HG03442 (cell line): Measurements from ENCODE around the gene TMEM131.
"Not testable (repeated sequence)": the region's sequence is repeated elsewhere in the genome, so short reads cannot be mapped to it uniquely, and the experiment has no call there.

ENCODE experiments used
- ATAC-seq: cut with Tn5 transposase; IDR thresholded peaks from one replicate; pipeline ENCODE4 v1.9.1; 2021; ENCODE audit warnings: mild to moderate bottlenecking, moderate library complexity; ENCODE audit not compliant: unreplicated experiment

Gene TMEM131

GRCh38 chr2:97958184-97958583 lies 37.6 kb downstream of the TMEM131 start:
- ATAC-seq: no peak

GRCh38 chr2:97957432-97958183 lies 38.1 kb downstream of the TMEM131 start:
- ATAC-seq: no peak

- ATAC-seq: not testable (repeated sequence)
These were observed 39.0 kb downstream of the TMEM131 start for GRCh38 chr2:97956753-97957152.

- no peak for ATAC-seq
These were observed 41.9 kb downstream of the TMEM131 start for GRCh38 chr2:97953853-97954252.

GRCh38 chr2:97952357-97952756 lies 43.4 kb downstream of the TMEM131 start:
- no peak for ATAC-seq

DNA sequence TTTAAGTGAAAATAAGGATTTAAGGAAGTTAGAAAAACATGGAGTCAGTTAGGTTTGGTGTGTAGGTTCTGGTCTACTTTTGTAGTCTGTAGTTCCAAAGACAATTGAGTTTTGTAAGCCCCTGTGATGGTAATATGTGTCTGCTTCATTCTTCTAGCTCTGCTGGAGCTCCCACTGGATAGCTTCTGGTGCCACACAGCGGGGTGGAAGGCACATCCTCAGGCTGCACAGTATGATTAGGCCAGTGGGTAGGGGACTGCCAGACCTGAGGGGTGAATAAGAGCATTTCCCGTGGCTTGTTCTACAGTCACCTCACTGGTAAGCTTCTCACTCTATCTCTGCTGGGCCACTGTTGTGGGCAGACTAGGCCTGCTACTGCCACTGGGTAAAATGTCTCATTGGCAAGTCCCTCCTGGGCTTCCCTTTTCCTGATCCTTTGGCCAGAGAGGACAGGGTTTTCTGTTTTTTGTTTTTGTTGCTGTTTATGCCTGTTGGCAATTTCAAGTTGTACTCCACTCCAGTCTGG lies 44.5 kb downstream of the TMEM131 start:
- peak; percentile 42 for ATAC-seq

DNA sequence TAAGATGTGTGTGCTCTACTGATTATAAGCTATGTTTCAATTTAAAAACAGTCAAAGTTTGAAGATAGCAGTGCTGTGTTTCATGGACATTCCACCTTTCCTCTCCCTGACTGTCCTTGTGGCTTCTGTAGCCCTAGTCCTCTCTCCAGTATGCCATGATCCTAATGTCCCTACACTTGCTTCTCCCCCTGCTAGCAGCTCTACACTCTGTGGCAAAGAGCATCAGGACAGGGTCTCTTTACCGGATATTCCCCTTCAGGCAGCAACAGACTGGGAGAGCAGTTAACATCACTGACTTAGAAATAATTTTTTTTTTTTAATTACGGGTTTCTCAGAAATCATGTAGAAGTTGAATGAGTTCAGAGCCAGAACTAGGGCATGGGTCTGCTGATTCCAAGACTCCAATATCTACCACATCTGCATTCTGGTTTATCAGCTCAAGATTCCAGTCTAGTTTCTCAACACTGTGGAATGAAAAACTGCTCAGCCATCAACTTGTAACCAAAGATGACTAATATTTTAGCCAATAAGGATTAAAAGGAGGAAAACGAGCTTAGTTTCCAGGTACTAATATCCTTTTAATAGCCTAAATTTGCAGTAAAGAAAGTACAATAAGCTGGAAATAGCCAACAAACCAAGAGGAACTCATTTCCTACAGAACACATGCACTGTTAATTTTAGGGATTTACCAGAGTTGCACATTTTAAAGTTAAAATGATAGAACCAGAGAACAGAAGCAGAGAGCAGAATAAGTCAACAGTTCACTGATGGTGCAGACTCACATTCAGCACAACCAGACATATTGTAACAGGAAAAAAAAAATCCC lies 45.2 kb downstream of the TMEM131 start:
- ATAC-seq: no peak

- no peak for ATAC-seq
These were observed 46.8 kb downstream of the TMEM131 start for GRCh38 chr2:97948926-97949325.

GRCh38 chr2:97945791-97946190 lies 50.0 kb downstream of the TMEM131 start:
- ATAC-seq: no peak

DNA sequence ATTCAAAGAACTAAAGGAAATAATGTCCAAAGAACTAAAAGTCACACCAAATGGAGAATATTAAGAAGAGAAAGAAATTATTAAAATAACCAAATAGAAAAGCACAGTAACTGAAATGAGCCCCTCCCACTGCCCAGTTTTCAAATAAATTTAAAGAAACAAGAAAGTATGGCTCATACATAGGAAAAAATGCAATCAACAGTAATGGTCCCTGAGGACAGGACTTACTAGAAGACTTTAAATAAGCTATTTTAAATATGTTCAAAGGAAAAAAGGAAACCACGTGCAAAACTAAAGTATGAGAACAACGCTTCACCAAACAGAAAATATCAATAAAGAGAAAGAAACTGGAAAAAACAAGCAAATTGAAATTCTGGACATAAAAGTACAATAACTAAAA lies 58.9 kb downstream of the TMEM131 start:
- ATAC-seq: no peak

DNA sequence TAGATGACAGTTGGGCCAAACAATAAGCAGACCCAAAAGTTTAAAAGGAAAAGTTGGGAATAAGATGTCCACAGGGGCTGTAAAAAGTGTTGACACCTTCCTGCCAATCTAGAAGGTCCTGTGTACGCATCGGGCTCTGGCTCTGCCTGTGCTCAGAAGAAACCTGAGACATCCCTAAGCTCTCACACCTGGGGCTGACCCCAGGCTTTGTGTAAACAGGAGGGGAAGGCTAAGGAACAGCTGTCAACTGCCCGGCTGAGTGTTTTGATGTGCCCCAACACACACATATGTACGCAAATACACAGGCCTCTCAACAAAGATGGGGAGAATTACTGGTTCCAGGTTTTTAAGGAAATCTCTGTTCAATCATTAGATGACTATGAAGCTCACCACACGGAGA lies 59.5 kb downstream of the TMEM131 start:
- ATAC-seq: no peak

GRCh38 chr2:97935719-97936161 lies 60.0 kb downstream of the TMEM131 start:
- ATAC-seq: no peak

DNA sequence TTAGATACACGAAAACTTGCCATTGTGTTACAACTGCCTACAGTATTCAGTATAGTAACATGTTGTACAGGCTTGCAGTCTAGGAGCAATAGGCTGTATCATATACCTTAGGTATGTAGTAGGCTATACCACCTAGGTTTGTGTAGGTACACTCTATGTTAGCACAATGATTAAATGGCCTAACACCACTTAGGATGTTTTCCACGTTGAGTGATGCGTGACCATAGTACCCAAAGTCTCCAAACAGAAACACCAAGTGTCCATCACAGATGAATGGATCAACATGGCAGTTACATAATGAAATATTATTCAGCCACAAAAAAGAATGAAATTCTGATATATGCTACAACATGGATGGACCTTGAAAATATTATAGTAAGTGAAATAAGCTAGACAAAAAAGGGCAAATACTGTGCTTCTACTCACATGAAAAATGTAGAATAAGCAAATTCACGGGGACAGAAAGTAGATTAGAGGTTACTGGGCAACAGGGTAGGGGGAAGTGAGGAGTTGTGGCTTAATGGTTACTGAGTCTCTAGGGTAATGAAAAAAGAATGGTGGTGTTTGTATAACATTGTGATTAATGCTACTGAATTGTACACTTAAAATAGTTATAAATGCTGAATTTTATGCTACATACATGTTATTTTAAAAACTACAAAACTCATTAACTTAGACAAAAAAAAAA lies 62.6 kb downstream of the TMEM131 start:
- ATAC-seq: no peak

DNA sequence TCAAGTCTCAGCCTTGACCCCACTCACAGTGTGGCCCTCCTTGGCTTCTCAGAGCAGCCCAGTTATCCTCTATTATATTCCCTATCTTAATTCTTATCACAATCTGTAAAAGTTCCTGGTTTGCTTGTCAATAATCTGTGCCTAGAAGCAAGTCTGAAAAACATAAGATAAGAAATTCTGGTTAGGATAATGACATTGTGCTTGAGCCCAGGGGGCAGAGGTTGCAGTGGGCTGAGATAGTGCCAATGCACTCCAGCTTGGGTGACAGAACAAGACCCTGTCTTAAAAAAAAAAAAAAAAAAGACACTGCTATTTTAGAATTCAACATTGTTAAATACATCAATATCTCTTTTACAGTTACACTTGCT lies 63.9 kb downstream of the TMEM131 start:
- no peak for ATAC-seq

GRCh38 chr2:97931118-97931857 lies 64.5 kb downstream of the TMEM131 start:
- ATAC-seq: peak; percentile 49

DNA sequence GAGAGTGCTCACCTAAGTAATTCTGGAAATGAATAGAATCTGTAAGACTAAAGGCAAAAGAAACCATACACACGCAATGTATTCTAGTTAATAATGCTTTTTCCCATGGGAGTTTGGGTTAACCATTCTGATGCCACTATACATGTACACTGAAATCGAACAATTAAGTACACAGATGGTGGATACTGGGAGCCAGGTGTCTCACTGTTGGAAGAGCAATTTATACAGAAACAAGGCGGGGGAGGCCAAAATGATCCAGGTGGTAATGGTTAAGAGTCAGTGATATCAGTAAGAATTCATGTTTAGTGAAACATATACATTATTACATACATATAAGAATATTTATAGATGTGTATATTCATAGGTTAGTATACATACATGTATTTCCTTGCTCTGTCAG lies 67.2 kb downstream of the TMEM131 start:
- ATAC-seq: no peak

DNA sequence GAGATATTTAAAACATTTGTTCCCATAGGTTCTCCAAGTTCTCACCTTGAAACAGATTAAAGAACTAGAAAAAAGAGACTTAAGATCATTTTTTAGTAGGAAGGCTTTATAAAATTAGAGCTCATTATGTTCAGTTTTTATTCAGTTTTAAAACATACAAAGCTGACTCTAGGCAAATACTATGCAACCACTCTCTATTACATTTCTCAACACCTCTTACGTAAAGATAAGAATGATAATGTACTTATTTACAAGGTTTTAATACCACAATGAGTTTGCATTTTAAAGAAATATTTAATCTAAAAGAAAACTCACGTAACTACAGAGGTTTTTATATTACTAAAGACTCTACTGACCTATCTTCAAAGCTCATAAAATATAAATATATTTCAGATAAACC lies 68.8 kb downstream of the TMEM131 start:
- ATAC-seq: no peak

GRCh38 chr2:97924194-97924593 lies 71.6 kb downstream of the TMEM131 start:
- no peak for ATAC-seq

DNA sequence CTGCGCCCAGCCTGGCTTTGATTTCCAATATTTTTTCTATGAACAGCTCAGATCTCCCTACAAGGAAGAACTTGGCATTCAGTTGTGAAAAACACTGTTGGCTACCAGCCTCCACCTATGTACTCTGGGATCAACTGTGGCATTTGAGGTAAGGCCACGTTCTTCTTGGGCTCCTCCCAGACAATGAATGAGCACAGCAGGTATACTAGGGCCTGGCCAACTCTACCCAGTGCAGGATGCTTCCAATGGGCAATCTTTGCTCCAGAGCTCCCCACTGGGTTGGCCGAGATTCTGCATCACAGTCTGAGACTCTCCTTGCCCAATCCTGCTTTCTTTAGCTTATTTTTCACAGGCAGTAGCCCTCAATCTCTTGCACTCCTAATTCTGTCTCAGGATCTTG lies 75.9 kb downstream of the TMEM131 start:
- no peak for ATAC-seq

DNA sequence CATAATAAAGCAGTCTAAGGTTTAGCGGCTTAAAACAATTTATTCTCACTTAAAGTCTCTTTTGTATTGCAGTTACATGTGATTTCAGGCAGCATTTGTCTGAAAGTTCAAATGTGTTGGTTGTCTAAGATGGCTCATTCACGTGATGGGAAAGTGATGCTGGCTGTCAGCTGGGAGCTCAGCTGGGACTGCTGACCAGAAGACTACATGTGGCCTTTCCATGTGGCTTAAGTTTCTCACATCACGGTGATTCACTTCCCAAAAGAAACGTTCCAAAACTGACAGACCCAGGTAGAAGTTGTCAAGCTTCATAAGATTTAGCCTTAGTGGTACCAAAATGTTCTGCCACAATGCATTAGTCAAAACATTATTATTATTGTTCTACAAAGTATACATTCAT lies 76.9 kb downstream of the TMEM131 start:
- no peak for ATAC-seq

- not testable (repeated sequence) for ATAC-seq
These were observed 78.1 kb downstream of the TMEM131 start for GRCh38 chr2:97917668-97918067.
